Psoas muscle (tissue), 8 donors: ENCODE measurements around the gene PWP1. TPM values are rescaled to one million over a fixed set of nuclear protein-coding genes. Genes with fewer than 3 reads are reported as not detected.

Experiments used
- ATAC-seq, 4 donors: fragments of 200-7000 bp; cut with Tn5 transposase; one replicate each; pipeline ENCODE4 v1.9.1; 2020; ENCODE audit warnings: moderate library complexity in 3 of 4, mild to moderate bottlenecking in 2 of 4
- DNase-seq, 2 donors: peaks; one replicate each; pipeline ENCODE4 v3.0.0-alpha.2; 2020
- H3K27ac ChIP-seq: fragments of 200-600 bp; one replicate; pipeline ENCODE4 v1.8.0; 2022
- H3K27me3 ChIP-seq, 3 donors: fragments of 200-600 bp in 1 of 3; one replicate each; pipeline versions ENCODE4 v1.6.1 to v1.8.0; 2013 to 2022; ENCODE audit warnings: low read length in 2 of 3, mild to moderate bottlenecking in 2 of 3, moderate library complexity in 1 of 3; ENCODE audit not compliant: insufficient read depth in 3 of 3
- H3K36me3 ChIP-seq, 2 donors: fragments of 200-600 bp in 1 of 2; one replicate each; pipeline versions ENCODE4 v1.6.1 to v1.8.0; 2013 to 2022; ENCODE audit warnings: low read depth in 1 of 2, mild to moderate bottlenecking in 1 of 2, moderate library complexity in 1 of 2; ENCODE audit not compliant: insufficient read depth in 1 of 2
- H3K4me1 ChIP-seq: fragments of 200-600 bp; one replicate; pipeline ENCODE4 v1.8.0; 2022
- H3K4me3 ChIP-seq: fragments of 200-600 bp; one replicate; pipeline ENCODE4 v1.8.0; 2022; ENCODE audit warnings: mild to moderate bottlenecking
- H3K9me3 ChIP-seq: fragments of 200-600 bp; one replicate; pipeline ENCODE4 v1.8.0; 2022
- CTCF ChIP-seq: fragments of 200-600 bp; IDR thresholded peaks from one replicate; pipeline ENCODE4 v1.8.0; 2022; ENCODE audit warnings: antibody characterized with exemption
- WGBS, 3 donors: extraction: QIAGEN DNeasy Blood & Tissue Kit; methylation state at CpG; one replicate each; pipeline versions ENCODE4 v1.1.6 to v1.1.7; 2013; 5-methylcytosine and 5-hydroxymethylcytosine counted together
- intact Hi-C, 2 donors: fragments of 100-400 bp; cut with DNase I; formaldehyde crosslinking; loops; one replicate each; pipeline versions ENCODE4 v1.11.0 to v1.14.2; 2022
- polyA plus RNA-seq, 3 donors: library from polyadenylated mRNA; stranded (reverse); fragments of 200-250 nt; gene quantifications; one replicate each; pipeline ENCODE4 v1.2.3, GENCODE V29; 2013
- total RNA-seq, 4 donors: library from RNA; stranded (reverse); fragmentation: NEBNext Ultra II Directional in 2 of 4; extraction: Animal tissue kit (Norgen Biotek cat#: 25700) in 2 of 4; gene quantifications; one replicate each; pipeline versions ENCODE4 v1.2.1 to v1.2.4, GENCODE V29; 2021 to 2023
- donor health status: healthy with polysubstance abuse.
- donor health status: DM: no; HTN: no; CAD: no; lungs with moderate emphysema.
- donor health status: Bipolar disorder and iron deficiency.
- donor health status: healthy.
- donor health status: DM: yes; HTN: yes; CAD: no.
- donor health status: DM: no; HTN: no; CAD: no.
- donor health status: DM: no; HTN: no; CAD: no.
- donor health status: DM: yes; HTN: yes; CAD: no.

Gene PWP1
- total and polyA plus RNA-seq, 7 donors, result 15.6 to 30.1 (median 20.5) TPM

GRCh38 chr12:107760207-107760808 is 74.7 kb downstream of the PWP1 start:
- intact Hi-C loops, result loop anchor here (5.0 to 10.0 kb wide), 3 partner anchors 78 to 752 kb away; no protein-coding TSS in a partner anchor
- Histone ChIP-seq H3K27me3 (no peaks in the 10 kb centered on the region), H3K4me3 (peak overlapping the region; percentile 81), H3K4me1 (peaks cover 22% of the 10 kb centered on the region), H3K27ac (peak overlapping the region; percentile 77), H3K9me3 (peaks cover 8% of the 10 kb centered on the region), H3K36me3 (peaks cover 0 to 42% of the 10 kb centered on the region in 2 donors)
- no peak for ATAC-seq
- DNase-seq, result peak in 1 of 2 donors; percentile 31
- 1 to 2% (median 2%) methylated on average over 30 of the region's 30 CpGs for WGBS, 3 donors
- no peak for TF ChIP-seq CTCF

- Histone ChIP-seq H3K27me3 (no peaks in the 10 kb centered on the region), H3K4me1 (peaks cover 22% of the 10 kb centered on the region), H3K4me3 (peak within 1 kb of the TSS; percentile 81), H3K9me3 (peaks cover 8% of the 10 kb centered on the region), H3K27ac (peak within 1 kb of the TSS; percentile 77), H3K36me3 (peaks cover 0 to 35% of the 10 kb centered on the region in 2 donors)
- TF ChIP-seq CTCF, result peak; percentile 36
- 0 to 1% (median 0%) methylated on average over 58 to 83 of the region's 83 CpGs for WGBS, 3 donors
- ATAC-seq (peak; percentile 100), DNase-seq (peak; percentile 96 to 97)
- intact Hi-C loops, result loop anchor here (5.0 to 10.0 kb wide), 3 partner anchors 79 to 751 kb away; no protein-coding TSS in a partner anchor
Measured at GRCh38 chr12:107760809-107761501, 75.4 kb downstream of the PWP1 start, which contains the start of gene PRDM4. TSS of gene PRDM4 (minus strand) at chr12:107761137. CDS start at chr12:107760515, 622 bp downstream.

GRCh38 chr12:107761502-107761904 is 75.9 kb downstream of the PWP1 start:
- Histone ChIP-seq H3K27ac (peak overlapping the region; percentile 77), H3K27me3 (no peaks in the 10 kb centered on the region), H3K4me1 (peaks cover 22% of the 10 kb centered on the region), H3K4me3 (peak overlapping the region; percentile 81), H3K36me3 (peaks cover 0 to 30% of the 10 kb centered on the region in 2 donors), H3K9me3 (peaks cover 8% of the 10 kb centered on the region)
- 1% methylated on average over 12 of the region's 12 CpGs for WGBS, 3 donors
- intact Hi-C loops, result loop anchor here (5.0 to 10.0 kb wide), 3 partner anchors 79 to 751 kb away; no protein-coding TSS in a partner anchor
- peak in 2 of 4 donors; percentile 4 to 26 for ATAC-seq
- TF ChIP-seq CTCF, result no peak
- DNase-seq, result no peak

Other genes with a start within 250 kb of the PWP1 start
- gene PRDM4, start 75.3 kb downstream of the PWP1 start, total RNA-seq, result 10 to 100 TPM; 11.3 to 15.7 (median 13.2) TPM
- gene PRDM4, start 75.3 kb downstream of the PWP1 start, polyA plus RNA-seq, result 10 to 100 TPM in 2 of 3 donors, 1 to 10 TPM in 1; 9.3 to 40.0 (median 13.7) TPM
- not detected for gene ASCL4, start 88.9 kb downstream of the PWP1 start, total RNA-seq
- gene ASCL4, start 88.9 kb downstream of the PWP1 start, polyA plus RNA-seq, result not detected